Ramos (cell line): ENCODE measurements around the gene GABBR1.
"Not testable (repeated sequence)": the region's sequence is repeated elsewhere in the genome, so short reads cannot be mapped to it uniquely, and the experiment has no call there.

Experiments
- in situ Hi-C: fragments of 300-500 bp; cut with MboI; formaldehyde crosslinking; loops from one replicate; pipeline ENCODE4 v1.14.3; 2022; ENCODE audit warnings: low sequenced_read_pairs; ENCODE audit not compliant: unreplicated experiment

Gene GABBR1

DNA sequence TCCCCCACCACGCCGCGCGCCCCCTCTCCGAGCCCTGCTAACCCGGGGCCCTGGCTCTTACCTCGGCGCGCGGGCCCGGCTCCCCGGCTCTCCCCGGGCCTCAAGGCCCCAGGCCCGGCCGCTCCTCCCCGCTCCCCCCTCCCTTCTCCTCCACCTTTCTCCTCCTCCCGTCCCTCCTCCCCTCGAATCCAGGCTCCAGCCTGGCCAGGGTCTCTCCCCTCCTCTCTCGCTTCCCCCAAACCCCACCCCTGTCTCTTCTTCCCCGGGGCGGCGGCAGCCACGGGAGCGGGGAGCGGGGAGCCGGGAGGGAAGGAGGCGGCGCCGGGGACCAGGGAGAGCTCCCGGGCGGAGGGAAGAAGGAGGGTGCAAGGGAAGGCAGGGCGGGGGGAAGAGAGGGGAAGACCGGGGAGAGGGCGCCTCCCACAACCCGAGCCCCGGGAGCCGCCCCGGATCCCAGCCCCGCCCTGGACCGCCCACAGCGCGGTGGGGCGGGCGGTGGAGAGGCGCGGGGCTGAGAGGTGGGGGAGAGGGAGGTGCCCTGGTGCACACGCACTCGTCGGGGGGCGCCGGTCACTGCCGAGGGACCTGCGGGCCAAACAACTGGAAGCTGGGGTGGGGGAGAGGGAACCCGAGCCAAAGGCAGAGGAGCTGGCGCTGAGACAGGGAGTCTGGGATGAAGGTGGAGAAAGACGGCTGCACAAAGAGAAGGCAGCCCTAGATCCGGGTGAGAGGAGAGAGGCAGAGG, at the start of gene GABBR1:
Gene GABBR1, minus strand, starts transcription at position 395 of the 745 bp plus-strand sequence. CDS start 798 bp downstream, outside the sequence.
- in situ Hi-C loops, result no loop called here

- in situ Hi-C loops, result no loop called here
Measured at GRCh38 chr6:29681811-29682210, 48.8 kb upstream of the GABBR1 start.

DNA sequence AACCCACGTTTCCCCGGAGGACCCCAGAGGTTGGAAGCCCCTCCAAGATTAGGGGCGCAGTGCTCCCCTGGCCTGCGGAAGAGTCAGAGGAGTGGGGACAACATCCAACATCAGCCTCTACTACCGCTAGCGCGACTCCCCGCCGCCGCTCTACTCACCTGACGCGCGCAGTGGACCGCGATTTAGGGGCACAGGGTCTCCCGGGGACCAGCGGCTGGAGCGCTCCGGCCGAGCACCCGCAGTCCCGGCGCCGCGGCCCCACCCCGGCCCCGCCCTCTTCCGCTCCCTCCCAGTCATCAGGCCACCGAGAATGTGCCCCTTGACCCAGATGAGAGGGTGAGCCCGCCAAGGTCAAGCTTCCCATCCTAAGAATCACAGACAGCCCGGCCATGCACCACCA, 47.9 kb upstream of the GABBR1 start, which contains the start of gene ZFP57:
Gene ZFP57, minus strand, starts transcription at position 249 of the 400 bp plus-strand sequence. CDS start 4,149 bp downstream, outside the sequence.
- in situ Hi-C loops, result no loop called here

GRCh38 chr6:29680416-29680815, 47.4 kb upstream of the GABBR1 start:
- in situ Hi-C loops, result no loop called here

GRCh38 chr6:29679962-29680361, 47.0 kb upstream of the GABBR1 start:
- in situ Hi-C loops, result no loop called here

- in situ Hi-C loops, result no loop called here
Measured at GRCh38 chr6:29678114-29678513, 45.1 kb upstream of the GABBR1 start.

- in situ Hi-C loops, result no loop called here
Measured at GRCh38 chr6:29676981-29677601, 44.1 kb upstream of the GABBR1 start.

- in situ Hi-C loops, result no loop called here
Measured at GRCh38 chr6:29675561-29675960, 42.6 kb upstream of the GABBR1 start.

GRCh38 chr6:29674008-29674407, 41.0 kb upstream of the GABBR1 start:
- in situ Hi-C loops, result no loop called here

GRCh38 chr6:29673161-29673560, 40.2 kb upstream of the GABBR1 start:
- in situ Hi-C loops, result no loop called here

DNA sequence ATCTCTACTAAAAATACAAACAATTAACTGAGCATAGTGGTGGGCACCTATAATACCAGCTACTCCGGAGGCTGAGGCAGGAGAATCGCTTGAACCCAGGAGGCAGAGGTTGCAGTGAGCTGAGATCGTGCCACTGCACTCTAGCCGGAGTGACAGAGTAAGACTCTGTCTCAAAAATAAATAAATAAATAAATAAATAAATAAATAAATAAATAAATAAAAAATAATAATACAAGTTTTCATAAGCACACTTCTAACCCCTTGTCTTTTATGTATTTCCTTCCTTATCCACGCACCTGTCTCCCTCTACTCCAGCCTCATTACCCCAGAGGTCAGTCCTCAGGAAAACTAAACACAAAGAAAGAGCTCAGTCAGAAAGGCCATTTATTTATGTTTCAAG, 39.1 kb upstream of the GABBR1 start:
- in situ Hi-C loops, result not testable (repeated sequence)

DNA sequence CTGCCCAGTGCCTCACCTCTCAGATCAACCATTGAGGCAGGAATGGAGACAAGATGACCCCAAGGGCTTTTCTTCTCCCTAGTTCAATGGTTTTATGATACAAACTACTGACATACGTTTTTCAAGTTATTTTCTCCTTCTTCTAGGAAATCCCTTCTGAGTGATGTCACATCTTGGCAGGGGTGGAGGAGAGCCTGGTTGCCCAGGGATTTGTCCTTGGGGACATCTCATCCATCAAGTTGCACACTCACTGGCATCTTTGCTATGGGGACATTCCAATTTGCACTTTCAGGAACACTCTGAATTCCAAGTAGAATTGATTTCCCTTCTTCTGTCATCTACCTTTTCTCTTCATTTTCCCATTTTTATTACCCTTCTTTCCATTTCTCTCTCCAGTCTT, 38.0 kb upstream of the GABBR1 start:
- in situ Hi-C loops, result no loop called here

- in situ Hi-C loops, result no loop called here
Measured at GRCh38 chr6:29667158-29667557, 34.2 kb upstream of the GABBR1 start.

GRCh38 chr6:29666826-29667130, 33.8 kb upstream of the GABBR1 start:
- in situ Hi-C loops, result no loop called here

GRCh38 chr6:29665942-29666825, 33.2 kb upstream of the GABBR1 start:
- in situ Hi-C loops, result no loop called here

- in situ Hi-C loops, result no loop called here
Measured at GRCh38 chr6:29663300-29664042, 30.5 kb upstream of the GABBR1 start.

- in situ Hi-C loops, result not testable (repeated sequence)
Measured at GRCh38 chr6:29661502-29662141, 28.6 kb upstream of the GABBR1 start.

DNA sequence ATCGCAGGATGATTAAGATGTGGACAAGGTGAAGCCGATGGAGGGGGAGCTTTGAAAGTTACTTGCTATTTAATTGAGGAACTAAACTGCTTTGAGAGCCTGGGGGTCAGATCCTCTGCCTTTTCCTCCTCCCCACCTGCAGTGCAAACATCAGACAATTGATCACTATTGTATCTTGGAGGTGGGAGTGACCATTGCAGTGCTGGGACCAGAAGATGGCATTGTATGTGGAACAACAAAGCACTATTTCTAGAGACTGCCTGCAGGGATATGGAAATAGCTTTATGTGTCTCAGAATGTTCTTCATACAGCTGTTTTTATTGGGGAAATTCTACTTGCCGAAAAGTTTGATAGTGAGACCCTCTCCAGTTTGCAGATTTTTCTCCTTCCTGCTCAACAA, 28.1 kb upstream of the GABBR1 start:
- in situ Hi-C loops, result no loop called here

DNA sequence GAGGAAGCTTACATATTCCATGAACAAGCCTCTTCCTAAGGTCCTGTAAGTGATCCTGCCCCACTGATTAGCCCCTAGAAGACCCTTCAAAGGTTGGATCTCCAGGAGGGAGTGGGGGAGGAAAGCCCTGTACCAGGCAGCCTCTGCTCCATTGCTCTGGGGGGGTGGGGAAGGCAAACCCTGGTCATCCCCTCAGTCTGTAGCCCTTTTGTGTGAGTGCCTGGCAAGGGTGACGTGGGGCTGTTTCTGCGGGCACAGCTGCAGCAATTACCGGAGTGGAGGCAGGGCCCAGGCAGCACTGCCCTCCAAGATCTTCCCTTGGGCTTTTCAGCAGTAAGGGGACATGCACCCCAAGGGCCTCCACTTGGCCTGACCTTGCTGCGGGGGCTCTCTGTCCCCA, 23.8 kb upstream of the GABBR1 start, which contains the start of gene MOG:
Gene MOG, plus strand, starts transcription at position 295 of the 400 bp plus-strand sequence. CDS start 118 bp downstream, outside the sequence.
- in situ Hi-C loops, result no loop called here

DNA sequence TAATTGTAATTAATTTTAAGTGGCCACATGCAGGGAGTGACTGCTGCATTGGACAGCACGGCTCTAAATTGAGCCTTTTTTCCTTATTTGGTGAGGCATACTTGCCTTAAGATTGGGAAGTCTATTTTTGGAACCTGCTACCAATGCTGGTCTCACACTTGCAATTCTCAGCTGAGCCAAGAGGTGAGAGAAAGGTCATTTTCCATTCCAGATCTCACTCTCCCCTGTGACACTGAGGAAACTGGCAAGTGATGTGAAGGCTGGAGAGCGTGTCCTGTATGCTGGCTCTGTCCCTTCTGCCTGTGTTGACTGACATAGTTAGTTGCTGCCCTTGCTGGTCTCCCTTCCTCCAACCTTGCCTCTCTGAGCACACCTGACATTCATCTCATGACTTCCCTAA, 23.2 kb upstream of the GABBR1 start:
- in situ Hi-C loops, result no loop called here
